ENCODE measurements around the gene MYO7A. TPM values are rescaled to one million over a fixed set of nuclear protein-coding genes. Genes with fewer than 3 reads are reported as not detected.

The MYO7A gene
- total and polyA plus RNA-seq, 2 of the 8 experiments (the other 6 are each of a cell fraction or from before 2014, with no cell fraction given) = 1.5 to 1.9 TPM

DNA sequence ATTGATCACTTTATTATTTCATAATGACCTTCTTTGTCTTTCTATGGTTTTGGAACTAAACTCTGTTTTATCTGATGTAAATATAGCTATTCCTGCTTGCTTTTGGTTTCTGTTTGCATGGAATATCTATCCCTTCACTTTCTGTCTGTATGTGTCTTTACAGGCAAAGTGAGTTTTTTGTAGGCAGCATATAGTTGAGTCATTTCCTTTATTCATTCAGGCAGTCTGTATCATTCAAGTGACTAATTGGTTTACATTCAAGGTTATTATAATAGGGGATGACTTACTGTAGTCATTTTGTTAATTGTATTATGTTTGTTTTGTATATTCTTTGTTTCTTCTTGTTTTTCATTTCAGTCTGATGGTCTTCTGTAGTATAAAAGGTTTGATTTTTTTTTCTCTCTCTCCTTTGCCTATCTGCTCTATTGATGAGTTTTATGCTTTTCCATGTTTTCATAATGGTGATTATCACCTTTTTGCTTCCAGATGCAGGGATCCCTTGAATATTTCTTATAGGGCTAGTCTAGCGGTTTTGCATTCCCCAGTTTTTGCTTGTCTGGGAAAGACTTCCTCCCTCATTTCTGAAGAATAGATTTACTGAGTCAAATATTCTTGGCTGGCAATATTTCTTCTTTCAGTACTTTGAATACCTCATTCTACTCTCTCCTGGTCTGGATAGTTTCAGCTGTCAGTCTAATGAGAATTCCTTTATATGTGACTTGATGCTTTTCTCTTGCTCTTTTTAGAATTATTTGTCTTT is 123.0 kb downstream of the MYO7A start:
- no peak overlapping the region for H3K9ac ChIP-seq (replicated peaks in 1 of 4; ENCODE audit: extremely low read depth in 1 of 4, low read depth in 3 of 4, low read length in 3 of 4)
- FAIRE-seq (no peak), DNase-seq (ENCODE audit: low read depth in 1 of 2, low spot score in 2 of 2) (no peak)
- H3K36me3 ChIP-seq (ENCODE audit: control insufficient read depth in 2 of 4, insufficient read depth in 4 of 4, low read length in 3 of 4) = no peaks in the 10 kb centered on the region
- H3K79me2 ChIP-seq (ENCODE audit: control insufficient read depth in 1 of 2, insufficient read depth in 2 of 2, low read length in 2 of 2) = no peaks in the 10 kb centered on the region
- H2BK20ac ChIP-seq (ENCODE audit: low read length) = no peak overlapping the region
- no peak overlapping the region for H2AK5ac ChIP-seq (ENCODE audit: low read depth, low read length)
- no peak overlapping the region for H3K56ac ChIP-seq (replicated peaks; ENCODE audit: insufficient read length, low read depth, low read length)
- H3K79me1 ChIP-seq (ENCODE audit: low read depth, low read length) = no peaks in the 10 kb centered on the region
- H2BK120ac ChIP-seq (replicated peaks; ENCODE audit: low read depth, low read length) = no peak overlapping the region
- no peak overlapping the region for H3K4ac ChIP-seq (replicated peaks; ENCODE audit: insufficient read length, low read depth, low read length)
- H3K23ac ChIP-seq (ENCODE audit: insufficient read length) = no peak overlapping the region
- no peaks in the 10 kb centered on the region for H3K23me2 ChIP-seq (ENCODE audit: low read depth, low read length)
- POLR2A ChIA-PET (ENCODE audit: partially characterized antibody) = no interaction called here
- no peak overlapping the region for H4K91ac ChIP-seq (replicated peaks; ENCODE audit: insufficient read length, low read length)
- no peak overlapping the region for H3K27ac ChIP-seq (ENCODE audit: low read depth, low read length)
- no peaks in the 10 kb centered on the region for H4K20me1 ChIP-seq (replicated peaks in 1 of 2; ENCODE audit: control insufficient read depth in 1 of 2, insufficient read depth in 2 of 2, low read length in 2 of 2)
- no peak overlapping the region for H2AFZ ChIP-seq (ENCODE audit: low read length)
- H3K4me3 ChIP-seq (ENCODE audit: extremely low read depth in 1 of 4, insufficient read depth in 2 of 4, low read depth in 3 of 4, low read length in 4 of 4) = no peak overlapping the region
- H3K9me3 ChIP-seq (ENCODE audit: insufficient read depth in 2 of 2, low read depth in 1 of 2, low read length in 1 of 2) = no peaks in the 10 kb centered on the region
- H4K8ac ChIP-seq (ENCODE audit: extremely low read depth, insufficient read depth, low read length) = no peak overlapping the region
- CTCF ChIA-PET (ENCODE audit: partially characterized antibody) = no interaction called here
- H2BK15ac ChIP-seq (ENCODE audit: low read length) = no peak overlapping the region
- no peak overlapping the region for H3K14ac ChIP-seq (ENCODE audit: insufficient read length)
- H3K27me3 ChIP-seq (replicated peaks in 1 of 4; ENCODE audit: control insufficient read depth in 3 of 4, extremely low read depth in 1 of 4, insufficient read depth in 3 of 4, low read length in 3 of 4) = no peaks in the 10 kb centered on the region
- no peak overlapping the region for H2BK5ac ChIP-seq (ENCODE audit: low read depth, low read length)
- no peak overlapping the region for H2BK12ac ChIP-seq (ENCODE audit: low read depth, low read length)
- H3K18ac ChIP-seq (ENCODE audit: extremely low read depth, low read length) = no peak overlapping the region
- H3K4me2 ChIP-seq (ENCODE audit: insufficient read depth in 1 of 2, low read depth in 2 of 2, low read length in 2 of 2) = no peak overlapping the region
- 92% methylated on average over 1 of the region's 1 CpG; no CpG with 5 or more reads in 1 of the 2 experiments for WGBS, 2 experiments (ENCODE audit: extremely low coverage in 1 of 2, insufficient coverage in 1 of 2, insufficient read length in 1 of 2, insufficient replicate concordance in 2 of 2, low coverage in 1 of 2, low lambda C conversion rate in 2 of 2, missing lambda C conversion rate in 1 of 2)
- no peak overlapping the region for H4K5ac ChIP-seq (ENCODE audit: insufficient read length, low read depth, low read length)
- no peaks in the 10 kb centered on the region for H3K4me1 ChIP-seq (replicated peaks in 1 of 4; ENCODE audit: control insufficient read depth in 3 of 4, insufficient read depth in 4 of 4, low read length in 3 of 4)
- TF ChIP-seq SIX5 (IDR thresholded peaks at IDR 0.05; ENCODE audit: low read depth, low read length) (no peak), HDAC2 (IDR thresholded peaks at IDR 0.05; ENCODE audit: borderline replicate concordance in 1 of 2, low read depth in 2 of 2, low read length in 2 of 2) (no peak), SP4 (IDR thresholded peaks at IDR 0.05; ENCODE audit: low read length) (no peak), EGR1 (IDR thresholded peaks at IDR 0.05; ENCODE audit: borderline replicate concordance, low read depth, low read length) (no peak), POLR2AphosphoS5 (IDR thresholded peaks at IDR 0.05; ENCODE audit: low read depth, low read length) (no peak), CBX5 (IDR thresholded peaks at IDR 0.05; ENCODE audit: low read depth, low read length) (no peak)
